ENCODE results near the gene SNRNP25.

- TF ChIP-seq, protein P1, sequence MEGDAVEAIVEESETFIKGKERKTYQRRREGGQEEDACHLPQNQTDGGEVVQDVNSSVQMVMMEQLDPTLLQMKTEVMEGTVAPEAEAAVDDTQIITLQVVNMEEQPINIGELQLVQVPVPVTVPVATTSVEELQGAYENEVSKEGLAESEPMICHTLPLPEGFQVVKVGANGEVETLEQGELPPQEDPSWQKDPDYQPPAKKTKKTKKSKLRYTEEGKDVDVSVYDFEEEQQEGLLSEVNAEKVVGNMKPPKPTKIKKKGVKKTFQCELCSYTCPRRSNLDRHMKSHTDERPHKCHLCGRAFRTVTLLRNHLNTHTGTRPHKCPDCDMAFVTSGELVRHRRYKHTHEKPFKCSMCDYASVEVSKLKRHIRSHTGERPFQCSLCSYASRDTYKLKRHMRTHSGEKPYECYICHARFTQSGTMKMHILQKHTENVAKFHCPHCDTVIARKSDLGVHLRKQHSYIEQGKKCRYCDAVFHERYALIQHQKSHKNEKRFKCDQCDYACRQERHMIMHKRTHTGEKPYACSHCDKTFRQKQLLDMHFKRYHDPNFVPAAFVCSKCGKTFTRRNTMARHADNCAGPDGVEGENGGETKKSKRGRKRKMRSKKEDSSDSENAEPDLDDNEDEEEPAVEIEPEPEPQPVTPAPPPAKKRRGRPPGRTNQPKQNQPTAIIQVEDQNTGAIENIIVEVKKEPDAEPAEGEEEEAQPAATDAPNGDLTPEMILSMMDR (IDR thresholded peaks at IDR 0.05): no peak
- TF ChIP-seq POLR2A (IDR thresholded peaks at IDR 0.05): no peak
These were observed 2.6 kb upstream of the SNRNP25 start for GRCh38 chr16:50769-51591.
